ENCODE measurements around the gene NELFE.

GRCh38 chr6:31956796-31957195 lies 2.0 kb downstream of the NELFE start:
- TF ChIP-seq CTCF (IDR thresholded peaks at IDR 0.05) (no peak), POLR2A (IDR thresholded peaks at IDR 0.05) (no peak)

Measured in heart left ventricle (tissue), 13 donors.